ENCODE data around the gene EML4. TPM values are rescaled to one million over a fixed set of nuclear protein-coding genes. Genes with fewer than 3 reads are reported as not detected.

Gene EML4
- total and polyA plus RNA-seq, 2 of the 13 experiments (the other 11 are each of a cell fraction or from before 2014, with no cell fraction given) = 243 to 476 TPM

DNA sequence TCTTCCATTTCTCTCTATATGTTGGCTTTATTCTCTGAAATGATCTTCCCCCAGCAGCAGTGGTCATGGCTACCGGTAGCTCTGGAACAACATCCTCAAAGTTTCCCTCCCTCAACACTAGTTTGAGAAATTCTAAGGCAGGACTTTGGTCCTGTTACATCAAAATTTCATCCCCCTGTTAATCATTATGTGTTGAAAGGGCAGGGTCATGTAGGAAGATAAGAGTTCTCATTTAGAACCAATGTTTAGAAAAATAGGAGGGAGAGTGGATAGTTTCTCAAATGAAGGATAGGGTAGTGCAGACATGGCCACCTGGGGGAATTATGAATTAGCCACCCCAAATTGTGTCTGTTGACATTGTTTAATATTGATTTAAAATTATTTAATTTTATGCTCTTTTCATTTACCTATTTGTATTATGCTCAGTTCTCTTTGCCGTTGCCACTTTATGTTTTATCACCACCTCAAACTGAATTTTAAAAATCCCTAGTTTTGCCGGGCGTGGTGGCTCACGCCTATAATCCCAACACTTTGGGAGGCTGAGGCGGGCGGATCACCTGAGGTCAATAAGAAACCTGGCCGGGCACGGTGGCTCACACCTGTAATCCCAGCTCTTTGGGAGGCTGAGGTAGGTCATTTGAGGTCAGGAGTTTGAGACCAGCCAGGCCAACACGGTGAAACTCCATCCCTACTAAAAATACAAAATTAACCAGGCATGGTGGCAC, 22.3 kb downstream of the EML4 start (continued):
- TF ChIP-seq ZNF446 (CRISPR knock-in tag; IDR thresholded peaks at IDR 0.05) (no peak), ZBTB25 (CRISPR knock-in tag; IDR thresholded peaks at IDR 0.05) (peak; percentile 31; the same call in 1 of the 2 replicates), ZFP62 (CRISPR knock-in tag; IDR thresholded peaks at IDR 0.05) (no peak), ZNF747 (CRISPR knock-in tag; IDR thresholded peaks at IDR 0.05; ENCODE audit: borderline replicate concordance) (no peak), ZNF260 (CRISPR knock-in tag; IDR thresholded peaks at IDR 0.05; ENCODE audit: borderline replicate concordance, low read depth) (no peak), HOXA3 (CRISPR knock-in tag; IDR thresholded peaks at IDR 0.05) (peak; percentile 49; the same call in 1 of the 2 replicates), ZNF674 (CRISPR knock-in tag; IDR thresholded peaks at IDR 0.05; ENCODE audit: low read depth) (no peak), SAP130 (CRISPR knock-in tag; IDR thresholded peaks at IDR 0.05; ENCODE audit: low read depth) (peak; percentile 93), NCOR1 (IDR thresholded peaks at IDR 0.05; ENCODE audit: borderline replicate concordance, low read length) (peak; percentile 97; the same call in 1 of the 2 replicates), MAFF (IDR thresholded peaks at IDR 0.05; ENCODE audit: low read depth, low read length) (0 out of 2 replicates have a peak, but pooled peaks have one; percentile 15), ZNF382 (CRISPR knock-in tag; IDR thresholded peaks at IDR 0.05; ENCODE audit: borderline replicate concordance) (no peak), NFIB (CRISPR knock-in tag; IDR thresholded peaks at IDR 0.05; ENCODE audit: borderline replicate concordance) (no peak), ZNF18 (CRISPR knock-in tag; IDR thresholded peaks at IDR 0.05; ENCODE audit: insufficient replicate concordance) (no peak), PRPF4 (IDR thresholded peaks at IDR 0.05; ENCODE audit: low read depth, low read length, poor library complexity, severe bottlenecking) (no peak), ZBTB26 (CRISPR knock-in tag; IDR thresholded peaks at IDR 0.05; ENCODE audit: borderline replicate concordance) (no peak), ZSCAN25 (CRISPR knock-in tag; IDR thresholded peaks at IDR 0.05) (no peak), ZNF329 (CRISPR knock-in tag; IDR thresholded peaks at IDR 0.05; ENCODE audit: low read depth) (no peak), GZF1 (CRISPR knock-in tag; IDR thresholded peaks at IDR 0.05) (no peak)
- TF ChIP-seq, protein P1, sequence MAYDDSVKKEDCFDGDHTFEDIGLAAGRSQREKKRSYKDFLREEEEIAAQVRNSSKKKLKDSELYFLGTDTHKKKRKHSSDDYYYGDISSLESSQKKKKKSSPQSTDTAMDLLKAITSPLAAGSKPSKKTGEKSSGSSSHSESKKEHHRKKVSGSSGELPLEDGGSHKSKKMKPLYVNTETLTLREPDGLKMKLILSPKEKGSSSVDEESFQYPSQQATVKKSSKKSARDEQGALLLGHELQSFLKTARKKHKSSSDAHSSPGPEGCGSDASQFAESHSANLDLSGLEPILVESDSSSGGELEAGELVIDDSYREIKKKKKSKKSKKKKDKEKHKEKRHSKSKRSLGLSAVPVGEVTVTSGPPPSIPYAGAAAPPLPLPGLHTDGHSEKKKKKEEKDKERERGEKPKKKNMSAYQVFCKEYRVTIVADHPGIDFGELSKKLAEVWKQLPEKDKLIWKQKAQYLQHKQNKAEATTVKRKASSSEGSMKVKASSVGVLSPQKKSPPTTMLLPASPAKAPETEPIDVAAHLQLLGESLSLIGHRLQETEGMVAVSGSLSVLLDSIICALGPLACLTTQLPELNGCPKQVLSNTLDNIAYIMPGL (CRISPR knock-in tag; IDR thresholded peaks at IDR 0.05; ENCODE audit: borderline replicate concordance in 1 of 2, low read depth in 1 of 2) = peak; percentile 18 to 57; a peak in 3 of 4 replicates
- TF ChIP-seq, protein P2, sequence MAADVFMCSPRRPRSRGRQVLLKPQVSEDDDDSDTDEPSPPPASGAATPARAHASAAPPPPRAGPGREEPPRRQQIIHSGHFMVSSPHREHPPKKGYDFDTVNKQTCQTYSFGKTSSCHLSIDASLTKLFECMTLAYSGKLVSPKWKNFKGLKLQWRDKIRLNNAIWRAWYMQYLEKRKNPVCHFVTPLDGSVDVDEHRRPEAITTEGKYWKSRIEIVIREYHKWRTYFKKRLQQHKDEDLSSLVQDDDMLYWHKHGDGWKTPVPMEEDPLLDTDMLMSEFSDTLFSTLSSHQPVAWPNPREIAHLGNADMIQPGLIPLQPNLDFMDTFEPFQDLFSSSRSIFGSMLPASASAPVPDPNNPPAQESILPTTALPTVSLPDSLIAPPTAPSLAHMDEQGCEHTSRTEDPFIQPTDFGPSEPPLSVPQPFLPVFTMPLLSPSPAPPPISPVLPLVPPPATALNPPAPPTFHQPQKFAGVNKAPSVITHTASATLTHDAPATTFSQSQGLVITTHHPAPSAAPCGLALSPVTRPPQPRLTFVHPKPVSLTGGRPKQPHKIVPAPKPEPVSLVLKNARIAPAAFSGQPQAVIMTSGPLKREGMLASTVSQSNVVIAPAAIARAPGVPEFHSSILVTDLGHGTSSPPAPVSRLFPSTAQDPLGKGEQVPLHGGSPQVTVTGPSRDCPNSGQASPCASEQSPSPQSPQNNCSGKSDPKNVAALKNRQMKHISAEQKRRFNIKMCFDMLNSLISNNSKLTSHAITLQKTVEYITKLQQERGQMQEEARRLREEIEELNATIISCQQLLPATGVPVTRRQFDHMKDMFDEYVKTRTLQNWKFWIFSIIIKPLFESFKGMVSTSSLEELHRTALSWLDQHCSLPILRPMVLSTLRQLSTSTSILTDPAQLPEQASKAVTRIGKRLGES (CRISPR knock-in tag; IDR thresholded peaks at IDR 0.05; ENCODE audit: borderline replicate concordance) = no peak

Measured in HepG2 (cell line).